Vagina (tissue), 2 donors: ENCODE measurements around the gene ADGRD2. TPM values are rescaled to one million over a fixed set of nuclear protein-coding genes. Genes with fewer than 3 reads are reported as not detected.

ENCODE experiments used
- DNase-seq, 2 donors: peaks; one replicate each; pipeline ENCODE4 v3.0.0-alpha.2; 2017; ENCODE audit errors: extremely low spot score in 2 of 2
- H3K27ac ChIP-seq: fragments of 200-600 bp; sonication (generic); one replicate; pipeline ENCODE4 v1.5.1; 2019
- H3K27me3 ChIP-seq: fragments of 200-600 bp; sonication (generic); one replicate; pipeline ENCODE4 v1.5.1; 2019
- H3K36me3 ChIP-seq, 2 donors: fragments of 200-600 bp; sonication (generic); one replicate each; pipeline ENCODE4 v1.5.1; 2017 to 2019
- H3K4me1 ChIP-seq: fragments of 200-600 bp; sonication (generic); one replicate; pipeline ENCODE4 v1.5.1; 2019
- H3K4me3 ChIP-seq, 2 donors: fragments of 200-600 bp; sonication (generic); 1 replicate in 1 of 2; 2 replicates in 1 of 2; pipeline ENCODE4 v1.5.1; 2016 to 2019
- H3K9me3 ChIP-seq: fragments of 200-600 bp; sonication (generic); one replicate; pipeline ENCODE4 v1.5.1; 2019
- CTCF ChIP-seq, 3 experiments: fragments of 450-650 bp in 2 of 3; fragments of 200-600 bp in 1 of 3; sonication (generic) in 1 of 3; IDR thresholded peaks; one replicate each; pipeline ENCODE4 v1.5.1; 2017 to 2019; ENCODE audit warnings: antibody characterized with exemption in 3 of 3, mild to moderate bottlenecking in 2 of 3, moderate library complexity in 2 of 3
- POLR2A ChIP-seq, 2 donors: fragments of 450-650 bp; IDR thresholded peaks; one replicate each; pipeline ENCODE4 v1.6.1; 2017; ENCODE audit warnings: antibody characterized with exemption in 2 of 2, mild to moderate bottlenecking in 2 of 2, moderate library complexity in 2 of 2
- POLR2AphosphoS5 ChIP-seq, 2 donors: sonication (generic); formaldehyde crosslinking; IDR thresholded peaks; one replicate each; pipeline ENCODE4 v1.9.0; 2017; ENCODE audit warnings: antibody characterized with exemption in 2 of 2, mild to moderate bottlenecking in 2 of 2, low read depth in 1 of 2; ENCODE audit not compliant: insufficient read depth in 1 of 2
- intact Hi-C: fragments of 100-400 bp; cut with DNase I; formaldehyde crosslinking; loops from one replicate; pipeline ENCODE4 v1.15.1; 2023
- total RNA-seq: library from RNA; depleted of rRNA; stranded (reverse); fragments of >200 nt; gene quantifications from one replicate; pipeline ENCODE4 v1.2.3, GENCODE V29; 2016

Gene ADGRD2
- total RNA-seq, 1 donor from 2014 or later: 4.2 TPM

GRCh38 chr9:124497441-124497840 is 47.2 kb downstream of the ADGRD2 start:
- TF ChIP-seq POLR2AphosphoS5 (IDR thresholded peaks at IDR 0.05; ENCODE audit: insufficient read depth in 1 of 2, low read depth in 1 of 2) (no peak), CTCF (IDR thresholded peaks at IDR 0.05) (no peak), POLR2A (IDR thresholded peaks at IDR 0.05) (no peak)

GRCh38 chr9:124498040-124498439 is 47.8 kb downstream of the ADGRD2 start:
- no peaks in the 10 kb centered on the region for H3K36me3 ChIP-seq
- H3K27me3 ChIP-seq: peaks cover 4% of the 10 kb centered on the region
- no peak overlapping the region for H3K4me3 ChIP-seq
- no peak for DNase-seq
- no peaks in the 10 kb centered on the region for H3K9me3 ChIP-seq
- TF ChIP-seq POLR2A (IDR thresholded peaks at IDR 0.05) (no peak), CTCF (IDR thresholded peaks at IDR 0.05) (no peak), POLR2AphosphoS5 (IDR thresholded peaks at IDR 0.05; ENCODE audit: insufficient read depth in 1 of 2, low read depth in 1 of 2) (no peak)
- intact Hi-C loops: no loop called here
- H3K4me1 ChIP-seq: no peaks in the 10 kb centered on the region
- no peak overlapping the region for H3K27ac ChIP-seq

More at GRCh38 chr9:124497441-124497840, 47.2 kb downstream of the ADGRD2 start:
- Histone ChIP-seq H3K4me1 (no peaks in the 10 kb centered on the region), H3K27ac (no peak overlapping the region), H3K27me3 (no peaks in the 10 kb centered on the region), H3K4me3 (no peak overlapping the region), H3K36me3 (no peaks in the 10 kb centered on the region), H3K9me3 (no peaks in the 10 kb centered on the region)
- intact Hi-C loops: no loop called here
- no peak for DNase-seq

- Histone ChIP-seq H3K9me3 (no peaks in the 10 kb centered on the region), H3K4me3 (no peak overlapping the region), H3K36me3 (no peaks in the 10 kb centered on the region), H3K27me3 (peaks cover 10% of the 10 kb centered on the region), H3K4me1 (peaks cover 1% of the 10 kb centered on the region), H3K27ac (no peak overlapping the region)
- intact Hi-C loops: no loop called here
- DNase-seq: no peak
- TF ChIP-seq POLR2A (IDR thresholded peaks at IDR 0.05) (no peak), CTCF (IDR thresholded peaks at IDR 0.05) (no peak), POLR2AphosphoS5 (IDR thresholded peaks at IDR 0.05; ENCODE audit: insufficient read depth in 1 of 2, low read depth in 1 of 2) (no peak)
These were observed 48.4 kb downstream of the ADGRD2 start for GRCh38 chr9:124498499-124499146.

GRCh38 chr9:124499216-124499615 is 49.0 kb downstream of the ADGRD2 start:
- DNase-seq: no peak
- no peak overlapping the region for H3K4me3 ChIP-seq
- no peaks in the 10 kb centered on the region for H3K9me3 ChIP-seq
- intact Hi-C loops: no loop called here
- H3K36me3 ChIP-seq: no peaks in the 10 kb centered on the region
- peaks cover 12% of the 10 kb centered on the region for H3K27me3 ChIP-seq
- peaks cover 7% of the 10 kb centered on the region for H3K4me1 ChIP-seq
- H3K27ac ChIP-seq: no peak overlapping the region
- TF ChIP-seq POLR2A (IDR thresholded peaks at IDR 0.05): no peak
- TF ChIP-seq POLR2AphosphoS5 (IDR thresholded peaks at IDR 0.05; ENCODE audit: insufficient read depth in 1 of 2, low read depth in 1 of 2): no peak

GRCh38 chr9:124500028-124500795 is 50.0 kb downstream of the ADGRD2 start:
- Histone ChIP-seq H3K36me3 (no peaks in the 10 kb centered on the region), H3K4me3 (no peak overlapping the region), H3K27ac (no peak overlapping the region), H3K4me1 (peaks cover 13% of the 10 kb centered on the region), H3K9me3 (no peaks in the 10 kb centered on the region), H3K27me3 (peaks cover 16% of the 10 kb centered on the region)
- intact Hi-C loops: no loop called here
- TF ChIP-seq POLR2AphosphoS5 (IDR thresholded peaks at IDR 0.05; ENCODE audit: insufficient read depth in 1 of 2, low read depth in 1 of 2): no peak
- TF ChIP-seq CTCF (IDR thresholded peaks at IDR 0.05): no peak
- TF ChIP-seq POLR2A (IDR thresholded peaks at IDR 0.05): no peak
- no peak for DNase-seq
